Osteoblast (primary cell): ENCODE results near the gene NRG3. TPM values are rescaled to one million over a fixed set of nuclear protein-coding genes. Genes with fewer than 3 reads are reported as not detected.

Experiments
- DNase-seq: peaks from one replicate; pipeline ENCODE4 v3.0.0; 2011; ENCODE audit warnings: low spot score, mixed read lengths; ENCODE audit not compliant: insufficient read length; ENCODE audit errors: missing footprints
- H2AFZ ChIP-seq: 2 replicates; pipeline ENCODE4 v1.6.0; 2011; ENCODE audit warnings: mild to moderate bottlenecking, low read length
- H3K27ac ChIP-seq: 2 replicates; pipeline ENCODE4 v1.5.1; 2011; ENCODE audit warnings: mild to moderate bottlenecking, low read depth, low read length, moderate library complexity
- H3K27me3 ChIP-seq: 2 replicates; pipeline ENCODE4 v1.6.0; 2012; ENCODE audit warnings: mild to moderate bottlenecking, control low read depth, inconsistent platforms, low read length, moderate library complexity; ENCODE audit not compliant: insufficient read depth
- H3K36me3 ChIP-seq: 2 replicates; pipeline ENCODE4 v1.5.1; 2011; ENCODE audit warnings: mild to moderate bottlenecking, low read length, control low read depth, moderate library complexity; ENCODE audit not compliant: insufficient read depth
- H3K4me1 ChIP-seq: 2 replicates; pipeline ENCODE4 v1.5.1; 2011; ENCODE audit warnings: mild to moderate bottlenecking, low read length, control low read depth, moderate library complexity; ENCODE audit not compliant: insufficient read depth
- H3K4me2 ChIP-seq: 2 replicates; pipeline ENCODE4 v1.6.0; 2011; ENCODE audit warnings: mild to moderate bottlenecking, low read length; ENCODE audit not compliant: insufficient read depth
- H3K4me3 ChIP-seq: fragments of 200-600 bp; sonication (generic); 3 replicates; pipeline ENCODE4 v1.5.1; 2012; ENCODE audit warnings: mild to moderate bottlenecking, low read length, inconsistent platforms; ENCODE audit not compliant: insufficient read depth
- H3K79me2 ChIP-seq: 2 replicates; pipeline ENCODE4 v1.6.0; 2012; ENCODE audit warnings: mild to moderate bottlenecking, low read length, control low read depth, inconsistent platforms; ENCODE audit not compliant: insufficient read depth
- H3K9me3 ChIP-seq: 2 replicates; pipeline ENCODE4 v1.5.1; 2011; ENCODE audit warnings: low read depth, low read length, control low read depth
- H4K20me1 ChIP-seq: 2 replicates; pipeline ENCODE4 v1.6.0; 2012; ENCODE audit warnings: mild to moderate bottlenecking, low read length, control low read depth; ENCODE audit not compliant: insufficient read depth
- total RNA-seq: library from RNA; depleted of rRNA; stranded (reverse); fragments of >200 nt; gene quantifications from 2 replicates; pipeline ENCODE4 v1.2.3, GENCODE V29; 2012
- TF ChIP-seq, protein P1 (sequence below): IDR thresholded peaks from 2 replicates; pipeline ENCODE4 v1.5.1; 2011; ENCODE audit warnings: mild to moderate bottlenecking, low read depth, low read length, moderate library complexity; ENCODE audit errors: extremely low read depth

The NRG3 gene
- total RNA-seq, 1 donor: not detected

GRCh38 chr10:81967716-81968115 is 92.7 kb downstream of the NRG3 start:
- Histone ChIP-seq H3K9me3 (peaks cover 3% of the 10 kb centered on the region), H3K4me3 (no peak overlapping the region), H3K4me1 (no peaks in the 10 kb centered on the region), H3K36me3 (no peaks in the 10 kb centered on the region), H3K79me2 (no peaks in the 10 kb centered on the region), H3K4me2 (no peak overlapping the region), H2AFZ (no peak overlapping the region), H3K27ac (no peak overlapping the region), H3K27me3 (no peaks in the 10 kb centered on the region), H4K20me1 (no peaks in the 10 kb centered on the region)
- TF ChIP-seq, protein P1, sequence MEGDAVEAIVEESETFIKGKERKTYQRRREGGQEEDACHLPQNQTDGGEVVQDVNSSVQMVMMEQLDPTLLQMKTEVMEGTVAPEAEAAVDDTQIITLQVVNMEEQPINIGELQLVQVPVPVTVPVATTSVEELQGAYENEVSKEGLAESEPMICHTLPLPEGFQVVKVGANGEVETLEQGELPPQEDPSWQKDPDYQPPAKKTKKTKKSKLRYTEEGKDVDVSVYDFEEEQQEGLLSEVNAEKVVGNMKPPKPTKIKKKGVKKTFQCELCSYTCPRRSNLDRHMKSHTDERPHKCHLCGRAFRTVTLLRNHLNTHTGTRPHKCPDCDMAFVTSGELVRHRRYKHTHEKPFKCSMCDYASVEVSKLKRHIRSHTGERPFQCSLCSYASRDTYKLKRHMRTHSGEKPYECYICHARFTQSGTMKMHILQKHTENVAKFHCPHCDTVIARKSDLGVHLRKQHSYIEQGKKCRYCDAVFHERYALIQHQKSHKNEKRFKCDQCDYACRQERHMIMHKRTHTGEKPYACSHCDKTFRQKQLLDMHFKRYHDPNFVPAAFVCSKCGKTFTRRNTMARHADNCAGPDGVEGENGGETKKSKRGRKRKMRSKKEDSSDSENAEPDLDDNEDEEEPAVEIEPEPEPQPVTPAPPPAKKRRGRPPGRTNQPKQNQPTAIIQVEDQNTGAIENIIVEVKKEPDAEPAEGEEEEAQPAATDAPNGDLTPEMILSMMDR: no peak
- no peak for DNase-seq

GRCh38 chr10:81969136-81969535 is 94.1 kb downstream of the NRG3 start:
- no peak overlapping the region for H3K4me2 ChIP-seq
- TF ChIP-seq, protein P1: no peak
- H3K9me3 ChIP-seq: no peaks in the 10 kb centered on the region
- no peak overlapping the region for H3K27ac ChIP-seq
- no peaks in the 10 kb centered on the region for H4K20me1 ChIP-seq
- no peak for DNase-seq
- no peaks in the 10 kb centered on the region for H3K4me1 ChIP-seq
- no peaks in the 10 kb centered on the region for H3K27me3 ChIP-seq
- no peak overlapping the region for H2AFZ ChIP-seq
- no peak overlapping the region for H3K4me3 ChIP-seq
- H3K79me2 ChIP-seq: no peaks in the 10 kb centered on the region
- no peaks in the 10 kb centered on the region for H3K36me3 ChIP-seq

DNA sequence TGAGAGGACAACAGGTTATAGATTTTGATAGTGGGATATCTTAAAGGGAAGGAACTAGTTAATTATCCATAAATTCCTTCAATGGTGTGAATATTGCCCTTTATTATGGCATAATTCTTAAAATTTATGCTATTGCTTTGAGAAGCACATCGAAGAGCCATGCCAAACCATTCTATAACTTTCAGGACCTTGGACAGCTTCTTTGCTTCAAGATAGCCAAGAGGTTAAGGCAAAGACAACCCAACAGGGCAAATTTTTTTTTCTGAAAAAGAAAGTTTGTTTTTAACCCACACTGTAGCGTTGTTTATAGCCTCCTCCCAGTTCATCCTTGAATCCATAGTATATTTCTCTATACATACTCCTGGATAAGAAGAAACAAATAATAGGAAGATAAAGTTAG is 103.2 kb downstream of the NRG3 start:
- Histone ChIP-seq H4K20me1 (no peaks in the 10 kb centered on the region), H3K4me3 (no peak overlapping the region), H3K9me3 (no peaks in the 10 kb centered on the region), H3K79me2 (no peaks in the 10 kb centered on the region), H3K36me3 (no peaks in the 10 kb centered on the region), H3K4me2 (no peak overlapping the region), H2AFZ (no peak overlapping the region), H3K4me1 (no peaks in the 10 kb centered on the region), H3K27ac (no peak overlapping the region), H3K27me3 (no peaks in the 10 kb centered on the region)
- TF ChIP-seq, protein P1: no peak
- DNase-seq: no peak

GRCh38 chr10:81981724-81982123 is 106.7 kb downstream of the NRG3 start:
- Histone ChIP-seq H3K36me3 (no peaks in the 10 kb centered on the region), H3K27ac (no peak overlapping the region), H3K4me2 (no peak overlapping the region), H3K9me3 (no peaks in the 10 kb centered on the region), H3K4me3 (no peak overlapping the region), H3K27me3 (no peaks in the 10 kb centered on the region), H2AFZ (no peak overlapping the region), H3K4me1 (no peaks in the 10 kb centered on the region), H3K79me2 (no peaks in the 10 kb centered on the region), H4K20me1 (no peaks in the 10 kb centered on the region)
- DNase-seq: no peak
- TF ChIP-seq, protein P1: no peak
